ENCODE data around the gene SLC26A11. TPM values are rescaled to one million over a fixed set of nuclear protein-coding genes. Genes with fewer than 3 reads are reported as not detected.
"Not testable (repeated sequence)": the region's sequence is repeated elsewhere in the genome, so short reads cannot be mapped to it uniquely, and the experiment has no call there.

SLC26A11 gene
- total and polyA plus RNA-seq, 4 experiments from 2014 or later: 6.3 to 126 (median 66.0) TPM

DNA sequence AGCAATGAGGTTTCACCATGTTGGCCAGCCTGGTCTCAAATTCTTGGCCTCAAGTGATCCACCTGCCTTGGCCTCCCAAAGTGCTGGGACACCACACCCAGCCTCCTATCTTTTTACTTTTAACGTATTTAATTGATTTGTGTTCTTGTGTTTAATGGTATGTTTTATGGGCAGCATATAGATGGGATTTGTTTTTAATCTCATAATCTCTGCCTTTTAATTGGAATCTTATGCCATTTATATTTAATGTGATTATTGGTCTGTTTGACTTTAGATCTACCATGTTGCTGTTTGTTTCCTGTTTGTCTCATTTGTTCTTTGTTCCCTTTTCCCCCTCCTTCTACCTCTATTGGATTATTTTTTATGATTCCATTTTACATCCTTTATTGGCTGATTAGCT is 12.2 kb downstream of the SLC26A11 start:
- Mint-ChIP-seq H3K27me3 (no peaks in the 10 kb centered on the region), H3K36me3 (peaks cover 48 to 60% of the 10 kb centered on the region in 2 donors), H3K27ac (peak overlapping the region in 2 of 7 donors; percentile 35 to 41), H3K9me3 (peaks cover 0 to 33% (median 17%) of the 10 kb centered on the region in 8 donors), H3K4me1 (peaks cover 0 to 2% (median under 1%) of the 10 kb centered on the region in 4 donors), H3K4me3 (peak overlapping the region in 1 of 8 donors; percentile 32)
- CTCF ChIA-PET (ENCODE audit: partially characterized antibody): interaction anchor here (0.9 to 1.4 kb wide), 2 partner anchors 37 to 131 kb away, joined by 3 to 4 read pairs; partner anchors contain the start of gene GAA
- no peak for DNase-seq
- intact Hi-C loops (cut with micrococcal nuclease): no loop called here
- no peaks in the 10 kb centered on the region for H3K4me1 ChIP-seq (ENCODE audit: insufficient read depth, low read length)
- no peak overlapping the region for H3K4me3 ChIP-seq (ENCODE audit: low read length in 2 of 2)
- H3K36me3 ChIP-seq (ENCODE audit: insufficient read depth, low read length): peaks cover 6% of the 10 kb centered on the region
- no peak overlapping the region for H3K27ac ChIP-seq (ENCODE audit: low read depth, low read length)
- POLR2A ChIA-PET (ENCODE audit: partially characterized antibody): no interaction called here
- H3K27me3 ChIP-seq (ENCODE audit: insufficient read depth, low read length): no peaks in the 10 kb centered on the region
- H3K9me3 ChIP-seq (ENCODE audit: control insufficient read depth in 1 of 2, low read length in 2 of 2): peaks cover 0 to 7% of the 10 kb centered on the region in 2 donors

DNA sequence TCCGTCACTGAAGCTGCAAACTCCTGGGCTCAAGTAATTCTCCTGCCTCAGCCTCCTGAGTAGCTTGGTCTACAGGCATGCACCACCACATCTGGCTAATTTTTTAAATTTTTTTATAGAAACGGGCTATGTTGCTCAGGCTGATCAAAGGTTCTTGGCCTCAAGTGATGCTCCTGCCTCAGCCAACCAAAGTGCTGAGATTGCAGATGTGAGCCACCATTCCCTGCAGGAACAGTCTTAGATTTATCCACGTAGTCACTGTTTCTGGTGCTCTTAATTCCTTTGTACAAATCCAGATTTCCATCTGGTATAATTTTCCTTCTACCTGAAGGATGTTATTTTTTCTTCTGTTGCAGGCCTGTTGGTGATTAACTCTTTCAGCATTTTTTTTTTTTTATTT is 13.0 kb downstream of the SLC26A11 start:
- Mint-ChIP-seq H3K4me3 (no peak overlapping the region), H3K27ac (peak overlapping the region in 2 of 7 donors; percentile 15 to 60), H3K9me3 (peaks cover 0 to 33% (median 17%) of the 10 kb centered on the region in 8 donors), H3K4me1 (peaks cover 0 to 2% (median under 1%) of the 10 kb centered on the region in 4 donors), H3K27me3 (no peaks in the 10 kb centered on the region), H3K36me3 (peaks cover 53 to 65% of the 10 kb centered on the region in 2 donors)
- POLR2A ChIA-PET (ENCODE audit: partially characterized antibody): no interaction called here
- Histone ChIP-seq H3K27ac (ENCODE audit: low read depth, low read length) (no peak overlapping the region), H3K27me3 (ENCODE audit: insufficient read depth, low read length) (no peaks in the 10 kb centered on the region), H3K4me3 (ENCODE audit: low read length in 2 of 2) (no peak overlapping the region), H3K36me3 (ENCODE audit: insufficient read depth, low read length) (peaks cover 13% of the 10 kb centered on the region), H3K4me1 (ENCODE audit: insufficient read depth, low read length) (no peaks in the 10 kb centered on the region), H3K9me3 (ENCODE audit: control insufficient read depth in 1 of 2, low read length in 2 of 2) (peaks cover 0 to 7% of the 10 kb centered on the region in 2 donors)
- CTCF ChIA-PET (ENCODE audit: partially characterized antibody): no interaction called here
- DNase-seq: no peak
- intact Hi-C loops (cut with micrococcal nuclease): no loop called here

DNA sequence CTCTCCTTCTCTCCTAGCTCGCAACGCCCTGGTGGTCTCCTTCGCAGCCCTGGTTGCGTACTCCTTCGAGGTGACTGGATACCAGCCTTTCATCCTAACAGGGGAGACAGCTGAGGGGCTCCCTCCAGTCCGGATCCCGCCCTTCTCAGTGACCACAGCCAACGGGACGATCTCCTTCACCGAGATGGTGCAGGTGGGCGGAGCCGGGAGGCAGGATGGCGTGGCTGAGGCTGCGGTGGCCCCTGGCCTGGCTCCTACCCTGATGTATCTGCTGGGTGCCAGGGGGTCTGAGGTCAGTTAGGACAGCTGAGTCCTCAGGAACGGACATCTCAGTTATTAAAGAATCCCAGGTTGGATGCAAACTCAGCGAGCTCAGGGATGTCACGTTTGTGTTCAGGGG is 16.7 kb downstream of the SLC26A11 start:
- Histone ChIP-seq H3K4me3 (ENCODE audit: low read length in 2 of 2) (no peak overlapping the region), H3K4me1 (ENCODE audit: insufficient read depth, low read length) (no peaks in the 10 kb centered on the region), H3K27ac (ENCODE audit: low read depth, low read length) (no peak overlapping the region), H3K27me3 (ENCODE audit: insufficient read depth, low read length) (no peaks in the 10 kb centered on the region), H3K9me3 (ENCODE audit: control insufficient read depth in 1 of 2, low read length in 2 of 2) (peaks cover 0 to 7% of the 10 kb centered on the region in 2 donors), H3K36me3 (ENCODE audit: insufficient read depth, low read length) (peaks cover 17% of the 10 kb centered on the region)
- Mint-ChIP-seq H3K4me3 (no peak overlapping the region), H3K36me3 (peaks cover 49 to 57% of the 10 kb centered on the region in 2 donors), H3K9me3 (peaks cover 0 to 21% (median 15%) of the 10 kb centered on the region in 8 donors), H3K27ac (no peak overlapping the region), H3K4me1 (peaks cover 0 to 2% (median 0%) of the 10 kb centered on the region in 4 donors), H3K27me3 (no peaks in the 10 kb centered on the region)
- DNase-seq: no peak
- intact Hi-C loops (cut with micrococcal nuclease): no loop called here
- CTCF ChIA-PET (ENCODE audit: partially characterized antibody): no interaction called here
- POLR2A ChIA-PET (ENCODE audit: partially characterized antibody): no interaction called here

DNA sequence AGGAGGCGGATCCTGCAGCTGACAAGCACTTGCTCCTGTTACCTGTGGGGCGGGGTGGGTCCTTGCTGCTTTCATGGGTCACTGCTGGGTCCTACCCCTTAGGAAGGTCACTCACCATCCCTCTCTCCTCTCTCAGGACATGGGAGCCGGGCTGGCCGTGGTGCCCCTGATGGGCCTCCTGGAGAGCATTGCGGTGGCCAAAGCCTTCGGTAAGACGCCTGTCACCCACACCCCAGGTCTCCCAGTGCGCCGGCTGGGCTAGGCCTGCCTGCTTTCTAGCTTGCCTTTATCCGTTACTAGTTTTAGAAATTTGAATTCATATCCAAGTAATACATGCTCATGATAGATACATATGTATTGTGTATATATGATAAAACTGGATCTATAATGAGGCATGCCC is 17.2 kb downstream of the SLC26A11 start:
- POLR2A ChIA-PET (ENCODE audit: partially characterized antibody): no interaction called here
- Mint-ChIP-seq H3K27me3 (no peaks in the 10 kb centered on the region), H3K4me3 (no peak overlapping the region), H3K4me1 (peaks cover 0 to 2% (median 0%) of the 10 kb centered on the region in 4 donors), H3K36me3 (peaks cover 44 to 60% of the 10 kb centered on the region in 2 donors), H3K9me3 (peaks cover 0 to 17% (median 12%) of the 10 kb centered on the region in 8 donors), H3K27ac (no peak overlapping the region)
- Histone ChIP-seq H3K27me3 (ENCODE audit: insufficient read depth, low read length) (no peaks in the 10 kb centered on the region), H3K4me3 (ENCODE audit: low read length in 2 of 2) (no peak overlapping the region), H3K4me1 (ENCODE audit: insufficient read depth, low read length) (no peaks in the 10 kb centered on the region), H3K36me3 (ENCODE audit: insufficient read depth, low read length) (peaks cover 20% of the 10 kb centered on the region), H3K9me3 (ENCODE audit: control insufficient read depth in 1 of 2, low read length in 2 of 2) (peaks cover 0 to 4% of the 10 kb centered on the region in 2 donors), H3K27ac (ENCODE audit: low read depth, low read length) (no peak overlapping the region)
- no peak for DNase-seq
- intact Hi-C loops (cut with micrococcal nuclease): no loop called here
- CTCF ChIA-PET (ENCODE audit: partially characterized antibody): interaction anchor here (1.1 to 1.2 kb wide), 2 partner anchors 16 to 40 kb away, joined by 3 read pairs; no protein-coding TSS in a partner anchor

DNA sequence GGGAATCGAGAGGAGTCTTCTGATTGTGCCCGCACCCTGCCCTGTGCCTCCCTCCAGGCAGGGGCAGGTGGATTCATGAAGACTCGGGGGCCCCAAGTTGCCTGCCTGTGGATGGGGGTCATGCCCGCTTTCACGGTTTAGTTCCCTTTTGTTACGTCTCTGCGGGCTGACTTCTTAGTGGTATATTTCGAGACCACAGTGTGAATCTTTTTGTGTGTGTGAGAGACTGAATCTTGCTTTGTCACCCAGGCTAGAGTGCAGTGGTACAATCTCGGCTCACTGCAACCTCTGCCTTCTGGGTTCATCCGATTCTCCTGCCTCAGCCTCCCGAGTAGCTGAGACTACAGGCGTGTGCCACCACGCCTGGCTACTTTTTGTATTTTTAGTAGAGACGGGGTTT is 22.3 kb downstream of the SLC26A11 start:
- no peaks in the 10 kb centered on the region for H3K27me3 ChIP-seq (ENCODE audit: insufficient read depth, low read length)
- H3K27ac ChIP-seq (ENCODE audit: low read depth, low read length): no peak overlapping the region
- H3K9me3 ChIP-seq (ENCODE audit: control insufficient read depth in 1 of 2, low read length in 2 of 2): no peaks in the 10 kb centered on the region
- intact Hi-C loops (cut with micrococcal nuclease): no loop called here
- no peaks in the 10 kb centered on the region for H3K4me1 ChIP-seq (ENCODE audit: insufficient read depth, low read length)
- H3K36me3 ChIP-seq (ENCODE audit: insufficient read depth, low read length): peaks cover 14% of the 10 kb centered on the region
- CTCF ChIA-PET (ENCODE audit: partially characterized antibody): no interaction called here
- peaks cover 22 to 45% of the 10 kb centered on the region in 2 donors for H3K36me3 Mint-ChIP-seq
- POLR2A ChIA-PET (ENCODE audit: partially characterized antibody): no interaction called here
- H3K4me3 ChIP-seq (ENCODE audit: low read length in 2 of 2): no peak overlapping the region
- no peaks in the 10 kb centered on the region for H3K27me3 Mint-ChIP-seq
- no peaks in the 10 kb centered on the region for H3K9me3 Mint-ChIP-seq
- peak overlapping the region in 1 of 7 donors; percentile 21 for H3K27ac Mint-ChIP-seq
- H3K4me1 Mint-ChIP-seq: peaks cover 0 to 2% (median 0%) of the 10 kb centered on the region in 4 donors
- no peak overlapping the region for H3K4me3 Mint-ChIP-seq
- no peak for DNase-seq

DNA sequence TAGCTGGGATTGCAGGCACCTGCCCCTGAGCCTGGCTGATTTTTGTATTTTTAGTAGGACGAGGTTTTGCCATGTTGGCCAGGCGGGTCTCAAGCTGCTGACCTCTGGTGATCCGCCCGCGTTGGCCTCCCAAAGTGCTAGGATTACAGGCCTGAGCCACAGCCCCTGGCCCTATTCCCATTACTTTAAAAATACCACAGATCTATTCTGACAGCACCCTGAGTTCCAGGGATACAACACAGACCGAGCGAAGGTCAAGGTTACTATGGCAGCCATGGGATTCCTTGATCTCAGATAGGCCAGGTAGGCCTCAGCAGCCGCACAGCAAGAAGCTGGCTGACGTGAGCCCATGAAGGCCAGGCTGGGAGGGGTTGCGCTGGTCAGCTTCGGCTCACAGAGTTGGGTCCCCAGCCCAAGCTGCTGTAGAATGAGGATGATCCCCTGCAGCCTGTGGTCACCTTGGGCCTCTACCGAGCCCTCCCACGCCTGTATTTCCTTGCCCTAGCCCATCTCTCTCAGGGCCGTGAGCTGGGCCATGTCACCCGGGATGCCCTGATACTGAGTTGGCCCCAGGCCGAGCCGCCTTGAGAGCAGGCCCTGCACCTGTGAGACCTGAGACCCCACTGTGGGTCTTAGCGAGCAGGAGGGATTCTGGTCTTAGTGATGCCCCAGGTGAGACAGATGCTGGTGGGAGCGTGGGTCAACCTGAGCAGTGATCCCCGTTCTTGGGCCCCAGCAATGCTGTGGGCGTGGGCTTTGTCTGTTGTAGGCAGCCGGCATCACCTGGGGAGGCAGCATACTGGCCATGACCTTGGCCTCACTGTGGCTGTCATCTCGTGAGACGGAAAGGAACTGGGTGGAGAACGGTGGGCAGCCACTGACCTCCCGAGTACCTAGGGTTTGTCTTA is 23.6 kb downstream of the SLC26A11 start:
- no peak overlapping the region for H3K27ac ChIP-seq (ENCODE audit: low read depth, low read length)
- no peak overlapping the region for H3K27ac Mint-ChIP-seq
- POLR2A ChIA-PET (ENCODE audit: partially characterized antibody): no interaction called here

DNA sequence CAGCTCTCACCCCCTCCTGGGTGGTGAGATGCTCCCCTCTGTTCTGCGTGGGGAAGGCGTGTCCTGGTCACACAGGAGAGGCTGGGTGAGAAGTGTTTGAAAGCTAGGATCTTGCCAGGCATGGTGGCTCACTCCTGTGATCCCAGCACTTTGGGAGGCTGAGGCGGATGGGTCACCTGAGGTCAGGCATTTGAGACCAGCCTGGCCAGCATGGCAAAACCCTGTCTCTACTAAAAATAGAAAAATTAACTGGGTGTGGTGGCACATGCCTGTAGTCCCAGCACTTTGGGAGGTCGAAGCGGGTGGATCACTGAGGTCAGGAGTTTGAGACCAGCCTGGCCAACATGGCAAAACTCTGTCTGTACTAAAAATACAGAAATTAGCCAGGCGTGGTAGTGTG is 24.2 kb downstream of the SLC26A11 start:
- DNase-seq; H3K27me3 Mint-ChIP-seq; H3K36me3 ChIP-seq (ENCODE audit: insufficient read depth, low read length); H3K27ac Mint-ChIP-seq; POLR2A ChIA-PET (ENCODE audit: partially characterized antibody); H3K27me3 ChIP-seq (ENCODE audit: insufficient read depth, low read length); CTCF ChIA-PET (ENCODE audit: partially characterized antibody); H3K4me3 Mint-ChIP-seq; intact Hi-C loops (cut with micrococcal nuclease); H3K27ac ChIP-seq (ENCODE audit: low read depth, low read length); H3K4me1 ChIP-seq (ENCODE audit: insufficient read depth, low read length); H3K4me3 ChIP-seq (ENCODE audit: low read length in 2 of 2); H3K9me3 ChIP-seq (ENCODE audit: control insufficient read depth in 1 of 2, low read length in 2 of 2); H3K4me1 Mint-ChIP-seq; H3K9me3 Mint-ChIP-seq: not testable (repeated sequence)
- peaks cover 13 to 37% of the 10 kb centered on the region in 2 donors for H3K36me3 Mint-ChIP-seq

More for the DNA sequence above, 23.6 kb downstream of the SLC26A11 start:
- H3K36me3 Mint-ChIP-seq: peaks cover 13 to 37% of the 10 kb centered on the region in 2 donors
- Histone ChIP-seq H3K36me3 (ENCODE audit: insufficient read depth, low read length) (peaks cover 3% of the 10 kb centered on the region), H3K4me3 (ENCODE audit: low read length in 2 of 2) (no peak overlapping the region), H3K27me3 (ENCODE audit: insufficient read depth, low read length) (no peaks in the 10 kb centered on the region), H3K9me3 (ENCODE audit: control insufficient read depth in 1 of 2, low read length in 2 of 2) (no peaks in the 10 kb centered on the region), H3K4me1 (ENCODE audit: insufficient read depth, low read length) (no peaks in the 10 kb centered on the region)
- DNase-seq: no peak
- no peaks in the 10 kb centered on the region for H3K9me3 Mint-ChIP-seq
- CTCF ChIA-PET (ENCODE audit: partially characterized antibody): no interaction called here
- H3K4me1 Mint-ChIP-seq: no peaks in the 10 kb centered on the region
- H3K27me3 Mint-ChIP-seq: no peaks in the 10 kb centered on the region
- intact Hi-C loops (cut with micrococcal nuclease): no loop called here
- H3K4me3 Mint-ChIP-seq: no peak overlapping the region

Measured in CD4-positive, alpha-beta memory T cell (primary cell).